Activated naive CD4-positive, alpha-beta T cell treated with Interleukin-2 at 50 U/mL for 16 hours (primary cell): ENCODE data around the gene DMRT2.
A peak's percentile ranks its signal among the peaks of the same experiment; 100 is the strongest.

Experiments used
- DNase-seq: peaks from one replicate; pipeline ENCODE4 v3.0.0-alpha.2; 2020

The DMRT2 gene

GRCh38 chr9:1050125-1050895 is at the start of gene DMRT2:
DMRT2 (plus strand) TSS chr9:1050357; CDS start chr9:1051614, 1,257 bp downstream.
- no peak for DNase-seq

GRCh38 chr9:1001838-1002237 is 48.3 kb upstream of the DMRT2 start:
- DNase-seq: no peak

GRCh38 chr9:1002678-1003077 is 47.5 kb upstream of the DMRT2 start:
- DNase-seq: no peak

GRCh38 chr9:1005043-1005667 is 45.0 kb upstream of the DMRT2 start:
- no peak for DNase-seq

- DNase-seq: no peak
Observed at GRCh38 chr9:1007312-1007711, 42.8 kb upstream of the DMRT2 start.

- no peak for DNase-seq
Observed at GRCh38 chr9:1008216-1008615, 41.9 kb upstream of the DMRT2 start.

- peak; percentile 81 for DNase-seq
Observed at GRCh38 chr9:1009101-1009707, 41.0 kb upstream of the DMRT2 start.

GRCh38 chr9:1013021-1013420 is 37.1 kb upstream of the DMRT2 start:
- no peak for DNase-seq

- DNase-seq: no peak
Observed at GRCh38 chr9:1014225-1014624, 35.9 kb upstream of the DMRT2 start.

GRCh38 chr9:1014640-1015039 is 35.5 kb upstream of the DMRT2 start:
- no peak for DNase-seq

- DNase-seq: no peak
Observed at GRCh38 chr9:1018121-1018520, 32.0 kb upstream of the DMRT2 start.

GRCh38 chr9:1024112-1024511 is 26.0 kb upstream of the DMRT2 start:
- DNase-seq: no peak

GRCh38 chr9:1025131-1025530 is 25.0 kb upstream of the DMRT2 start:
- DNase-seq: no peak

GRCh38 chr9:1026219-1026618 is 23.9 kb upstream of the DMRT2 start:
- DNase-seq: no peak

- no peak for DNase-seq
Observed at GRCh38 chr9:1028501-1029190, 21.5 kb upstream of the DMRT2 start.

GRCh38 chr9:1031951-1032601 is 18.1 kb upstream of the DMRT2 start:
- DNase-seq: no peak

GRCh38 chr9:1034271-1034670 is 15.9 kb upstream of the DMRT2 start:
- no peak for DNase-seq

GRCh38 chr9:1039589-1039988 is 10.6 kb upstream of the DMRT2 start:
- DNase-seq: no peak

- peak; percentile 16 for DNase-seq
Observed at GRCh38 chr9:1042466-1042865, 7.7 kb upstream of the DMRT2 start.

GRCh38 chr9:1044643-1045042 is 5.5 kb upstream of the DMRT2 start:
- no peak for DNase-seq

- DNase-seq: no peak
Observed at GRCh38 chr9:1046639-1047572, 3.3 kb upstream of the DMRT2 start.
